ENCODE results near the gene CUTC.
A peak's percentile ranks its signal among the peaks of the same experiment; 100 is the strongest.
"Not testable (repeated sequence)": the region's sequence is repeated elsewhere in the genome, so short reads cannot be mapped to it uniquely, and the experiment has no call there.

The CUTC gene, protein sequence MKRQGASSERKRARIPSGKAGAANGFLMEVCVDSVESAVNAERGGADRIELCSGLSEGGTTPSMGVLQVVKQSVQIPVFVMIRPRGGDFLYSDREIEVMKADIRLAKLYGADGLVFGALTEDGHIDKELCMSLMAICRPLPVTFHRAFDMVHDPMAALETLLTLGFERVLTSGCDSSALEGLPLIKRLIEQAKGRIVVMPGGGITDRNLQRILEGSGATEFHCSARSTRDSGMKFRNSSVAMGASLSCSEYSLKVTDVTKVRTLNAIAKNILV
- total RNA-seq: 10.3 to 26.5 (median 21.5) reads per million in 4 donors

DNA sequence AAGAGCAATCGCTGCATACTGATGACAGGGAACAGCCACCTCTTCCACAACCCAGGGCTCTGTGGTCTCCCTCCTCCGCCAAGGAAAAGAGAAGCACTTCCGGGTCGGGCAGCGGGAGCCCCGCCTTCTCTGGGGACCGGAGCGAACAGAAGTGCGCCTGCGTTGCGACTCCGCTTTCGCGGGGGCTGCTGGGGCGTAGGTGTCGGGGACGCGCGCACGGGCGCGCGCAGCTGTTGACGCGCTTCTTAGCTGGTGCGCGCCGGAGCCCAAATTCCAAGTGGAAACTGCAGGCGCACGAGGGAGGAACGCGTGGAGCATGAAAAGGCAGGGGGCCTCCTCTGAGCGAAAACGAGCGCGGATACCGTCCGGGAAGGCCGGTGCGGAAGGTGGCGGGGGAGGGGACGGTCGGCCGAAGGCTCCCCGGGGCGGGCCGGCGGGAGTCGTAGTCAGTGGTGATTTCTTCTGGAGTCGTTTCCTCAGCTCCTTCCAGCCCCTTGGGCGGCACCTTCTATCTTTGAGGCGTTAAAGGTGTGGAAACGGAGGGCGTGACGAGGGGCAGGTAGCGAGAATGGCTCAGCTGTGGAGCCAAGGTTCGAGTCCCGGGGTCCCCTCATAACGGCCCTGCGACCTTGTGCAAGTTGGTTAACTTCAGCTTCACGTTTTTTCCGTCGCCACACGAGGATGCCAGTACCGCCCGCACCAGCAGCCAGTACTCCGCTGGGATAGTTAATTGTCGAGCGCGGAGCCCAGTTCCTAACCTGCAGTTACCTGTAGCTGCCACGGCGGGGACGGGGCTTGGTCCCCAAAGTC, at the start of gene CUTC, which contains the start of gene COX15:
TSS of gene CUTC (plus strand) at position 202 of the 810 bp plus-strand sequence. CDS start at position 317, 115 bp downstream.
TSS of gene COX15 (minus strand) at position 95 of the 810 bp plus-strand sequence. CDS start at position 17, 78 bp downstream.
- peak; percentile 87 to 96 (median 93) for DNase-seq

DNA sequence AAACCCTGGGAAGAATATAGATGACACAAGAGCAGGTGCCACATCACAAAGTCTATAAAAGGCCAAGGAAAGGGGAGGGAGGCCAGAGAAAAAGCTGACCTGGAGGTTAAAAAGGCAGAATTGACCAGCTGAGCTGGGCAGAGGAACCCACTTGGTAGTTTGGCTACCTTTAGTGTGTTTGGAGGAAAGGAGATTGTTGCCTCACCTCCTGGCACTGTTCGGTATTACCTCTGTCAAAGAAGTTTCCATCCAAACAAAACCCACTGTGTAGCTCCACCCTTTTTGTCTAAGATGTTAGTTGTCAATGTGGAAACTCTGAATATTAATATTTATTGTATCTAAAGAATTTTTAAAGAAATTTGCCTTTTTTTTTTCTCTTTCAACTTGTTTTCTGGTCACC, 49.3 kb upstream of the CUTC start:
- DNase-seq: no peak

DNA sequence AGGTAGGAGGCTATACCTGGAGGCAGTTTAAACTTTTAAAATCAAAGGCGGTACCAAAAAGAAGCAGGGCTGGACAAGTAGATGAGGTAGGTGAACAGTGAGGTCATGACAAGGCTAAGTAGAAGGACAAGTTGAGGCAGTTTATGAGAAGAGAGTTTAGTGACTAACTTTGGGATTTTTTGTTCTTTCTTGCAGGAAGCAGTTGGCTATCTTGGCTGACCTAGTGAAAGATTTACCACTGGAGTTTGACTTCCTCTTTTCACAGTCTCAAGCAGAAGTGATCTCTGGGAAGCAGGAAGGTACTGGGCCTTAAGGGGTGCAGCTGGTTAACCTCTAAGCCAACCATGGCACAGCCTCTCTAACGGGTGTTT, 46.5 kb upstream of the CUTC start:
- no peak for DNase-seq

DNA sequence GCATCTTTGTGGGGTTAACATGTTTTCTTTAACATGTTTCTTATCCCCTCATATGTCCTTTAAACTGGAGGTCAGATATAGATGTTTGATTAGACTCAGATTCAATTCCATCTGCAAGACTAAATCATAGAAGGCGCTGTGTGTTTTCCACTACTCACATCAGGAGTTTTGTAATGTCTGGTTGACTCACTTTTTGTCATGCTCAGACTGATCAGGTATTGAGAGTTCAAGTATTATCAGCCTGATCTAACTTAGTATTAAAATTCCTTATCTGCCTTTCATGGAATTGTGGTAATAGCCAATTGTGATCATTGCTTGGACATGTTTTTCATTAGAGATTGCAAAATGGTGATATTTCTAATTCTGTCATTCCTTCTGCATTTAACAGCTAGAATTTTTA, 42.6 kb upstream of the CUTC start:
- DNase-seq: no peak

DNA sequence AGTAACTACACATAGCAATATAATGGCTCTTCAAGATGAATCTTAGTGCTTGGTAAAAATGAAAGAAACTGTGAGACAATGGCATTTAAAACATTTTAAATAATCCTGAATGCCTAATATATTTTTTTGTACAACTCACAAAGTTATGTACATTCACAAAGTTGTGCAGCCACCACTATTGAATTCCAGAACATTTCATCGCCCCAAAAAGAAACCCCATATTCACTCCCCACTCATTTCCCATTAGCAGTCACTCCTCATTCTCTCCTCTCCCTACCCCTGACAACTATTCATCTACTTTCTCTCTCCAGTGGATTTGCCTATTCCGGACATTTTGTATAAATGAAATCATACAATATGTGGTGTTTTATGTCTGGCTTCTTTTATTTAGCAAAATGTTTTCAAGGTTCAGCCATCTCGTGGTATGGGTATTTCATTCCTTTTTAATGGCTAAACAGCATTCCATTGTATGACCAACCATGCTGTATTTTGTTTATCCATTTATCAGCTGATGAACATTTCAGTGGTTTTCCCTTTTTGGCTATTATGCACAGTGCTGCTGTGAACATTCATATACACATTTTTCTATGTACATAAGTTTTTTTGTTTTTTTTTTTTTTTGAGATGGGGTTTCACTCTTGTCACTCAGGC, 38.0 kb upstream of the CUTC start:
- DNase-seq: no peak

DNA sequence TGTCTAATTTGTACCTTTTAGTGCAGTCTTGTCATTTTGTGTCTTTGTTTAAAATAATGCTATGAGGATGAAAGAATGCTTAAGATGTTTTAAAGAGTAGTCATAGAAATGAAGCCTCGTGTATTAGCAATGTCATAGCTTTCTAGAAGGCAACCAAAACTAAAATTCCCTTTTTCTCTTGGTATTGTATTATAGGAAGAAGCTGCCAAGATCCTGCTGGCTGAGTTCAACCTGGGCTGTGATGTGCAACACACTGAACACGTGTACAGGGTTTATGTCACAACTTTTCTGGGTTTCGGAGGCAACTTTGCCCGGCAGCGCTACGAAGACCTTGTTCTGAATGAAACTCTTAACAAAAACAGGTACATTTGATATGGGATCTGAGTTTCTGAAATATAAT, 36.3 kb upstream of the CUTC start:
- DNase-seq: no peak

DNA sequence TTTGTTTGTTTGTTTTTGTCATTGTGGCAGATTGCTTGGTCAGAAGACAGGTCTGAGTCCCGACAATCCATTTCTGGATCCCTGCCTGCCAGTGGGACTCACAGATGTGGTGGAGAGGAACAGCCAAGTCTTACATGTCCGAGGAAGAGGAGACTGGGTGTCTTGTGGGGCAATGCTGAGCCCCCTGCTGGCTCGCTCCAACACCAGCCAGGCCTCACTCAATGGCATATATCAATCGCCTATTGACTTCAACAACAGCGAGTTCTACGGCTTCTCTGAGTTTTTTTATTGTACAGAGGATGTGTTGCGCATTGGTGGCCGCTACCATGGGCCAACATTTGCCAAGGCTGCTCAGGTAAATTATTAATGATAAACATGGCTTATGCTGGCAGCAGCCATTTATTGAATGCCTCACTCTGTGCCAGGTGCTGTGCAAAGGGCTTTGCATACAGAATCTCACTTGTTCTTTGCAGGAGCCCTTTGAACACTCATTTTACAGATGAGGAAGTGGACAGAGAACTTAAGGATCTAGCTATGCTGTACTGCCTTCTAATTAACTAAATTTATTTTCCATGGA, 33.4 kb upstream of the CUTC start:
- no peak for DNase-seq

DNA sequence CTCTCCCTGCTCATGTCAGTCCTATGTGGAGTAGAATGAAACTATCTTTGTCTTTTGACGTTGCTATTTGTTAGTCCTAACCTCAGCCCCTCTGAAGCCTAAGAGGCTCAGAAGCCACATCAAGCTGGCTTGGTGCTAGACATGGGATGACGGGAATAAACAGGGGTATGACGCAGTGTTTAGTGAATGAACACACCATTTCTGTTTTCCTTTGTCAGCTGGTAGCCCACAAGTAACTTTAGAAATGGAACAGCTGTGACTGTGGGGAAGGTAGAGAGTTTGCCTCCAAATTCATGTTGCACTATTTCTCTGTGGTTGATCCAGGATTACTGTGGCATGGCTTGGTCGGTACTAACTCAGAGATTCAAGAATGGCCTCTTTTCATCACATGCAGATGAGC, 31.4 kb upstream of the CUTC start:
- no peak for DNase-seq

DNA sequence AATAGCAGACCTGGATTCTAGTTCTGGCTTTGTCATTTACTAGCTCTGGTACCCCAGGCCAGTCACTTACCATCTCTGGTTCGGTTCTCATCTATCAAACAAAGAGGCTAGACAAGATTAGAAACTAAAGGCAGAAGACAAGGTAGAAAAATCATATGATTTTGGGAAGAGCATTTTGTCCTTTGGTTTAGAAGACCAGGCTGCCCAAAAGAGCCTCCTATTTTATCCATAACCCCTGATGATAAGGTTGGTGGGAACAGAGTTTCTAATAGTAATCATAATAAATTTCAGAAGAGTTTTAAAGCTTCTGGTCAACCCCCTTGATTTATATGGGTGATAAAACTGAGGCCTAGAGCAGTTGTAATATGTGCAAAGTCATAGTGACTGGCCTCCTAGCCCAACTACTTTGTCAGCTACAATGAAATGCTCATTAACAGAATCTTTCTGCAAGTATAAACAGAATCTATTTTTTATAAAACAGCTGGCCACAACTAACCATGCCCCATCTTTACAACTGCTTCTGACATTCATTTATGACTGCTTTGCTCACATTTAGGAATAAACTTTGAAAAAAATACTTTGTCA, 23.5 kb upstream of the CUTC start:
- DNase-seq: no peak

DNA sequence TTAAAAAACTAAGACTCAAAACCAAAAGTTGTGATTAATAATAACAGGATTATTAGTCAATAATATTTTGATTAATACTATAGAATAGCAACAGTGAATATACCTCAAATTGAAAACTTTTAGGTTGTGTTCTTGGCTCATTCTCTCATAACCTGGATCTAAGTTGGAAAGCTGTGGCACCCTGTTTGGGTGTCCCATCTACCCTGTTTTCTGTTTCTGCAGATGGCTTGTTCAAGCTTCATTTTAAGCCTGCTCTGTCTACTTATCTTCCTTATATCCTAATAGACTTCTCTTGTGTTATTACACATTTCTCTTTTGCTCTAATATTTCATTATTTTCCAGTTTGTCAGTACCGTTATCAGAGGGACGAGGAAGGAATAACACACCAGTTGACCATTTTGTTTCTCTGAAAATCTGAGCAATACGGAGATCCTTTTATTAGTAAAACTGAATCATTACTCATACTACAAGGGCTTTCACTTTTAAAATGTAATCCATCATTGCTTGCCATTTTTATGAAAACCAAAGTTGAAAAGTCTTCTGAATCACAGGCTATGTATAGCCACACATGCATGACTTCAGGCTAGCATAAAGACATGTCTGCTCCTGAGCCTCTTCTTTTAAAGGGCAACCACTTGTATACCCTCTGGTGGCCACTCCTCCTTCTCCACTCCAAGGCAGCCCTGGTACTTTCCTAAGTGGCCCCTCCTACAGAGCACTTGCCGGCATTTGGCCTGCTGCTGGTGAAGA, 22.4 kb upstream of the CUTC start:
- no peak for DNase-seq

DNA sequence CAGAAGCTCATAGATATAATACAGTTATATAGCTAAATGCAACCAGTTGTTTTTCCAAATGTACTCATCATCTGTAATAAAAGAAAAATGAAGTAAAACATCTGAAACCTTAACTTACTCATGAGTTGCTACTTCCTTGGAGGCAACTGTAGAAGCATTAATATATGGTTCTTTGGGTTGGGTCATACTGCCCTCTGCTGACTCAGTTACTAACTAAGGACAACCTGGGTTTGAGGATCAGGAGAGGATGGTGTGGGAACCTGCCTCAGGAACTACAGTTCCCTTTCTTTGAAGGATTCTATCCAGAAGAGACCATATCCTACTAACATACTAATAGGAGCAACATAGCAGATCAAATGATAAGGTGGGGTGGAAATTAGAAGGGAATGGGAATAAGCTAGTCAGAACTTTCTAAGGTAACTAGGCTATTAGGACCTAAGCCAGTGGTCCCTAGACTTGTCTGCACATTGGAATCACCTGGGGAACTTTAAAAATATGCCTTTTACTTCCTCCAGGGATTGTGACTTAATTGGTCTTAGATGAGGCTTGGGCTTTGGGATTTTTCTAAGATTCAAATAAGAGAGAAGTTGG, 20.8 kb upstream of the CUTC start:
- peak in 2 of 5 donors; percentile 21 to 46 for DNase-seq

DNA sequence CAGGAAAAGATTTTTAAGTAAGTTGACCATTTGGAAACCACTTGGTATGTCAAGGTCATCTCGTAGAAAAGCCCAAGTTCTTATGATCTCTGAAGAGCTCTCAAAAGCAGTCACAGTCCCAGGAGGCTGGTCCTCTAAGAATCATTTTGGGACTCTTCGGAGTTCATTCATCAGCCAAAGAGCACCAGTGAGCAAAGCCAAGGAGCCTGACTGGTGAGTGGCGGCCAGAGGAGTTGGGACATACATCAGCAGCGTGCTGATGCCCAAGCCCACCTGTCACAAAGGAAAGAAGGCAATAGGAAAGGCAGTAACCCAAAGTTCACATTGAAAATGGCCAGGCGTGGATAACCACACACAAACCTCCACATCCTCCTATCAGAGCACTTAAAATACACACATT, 17.6 kb upstream of the CUTC start:
- no peak for DNase-seq

DNA sequence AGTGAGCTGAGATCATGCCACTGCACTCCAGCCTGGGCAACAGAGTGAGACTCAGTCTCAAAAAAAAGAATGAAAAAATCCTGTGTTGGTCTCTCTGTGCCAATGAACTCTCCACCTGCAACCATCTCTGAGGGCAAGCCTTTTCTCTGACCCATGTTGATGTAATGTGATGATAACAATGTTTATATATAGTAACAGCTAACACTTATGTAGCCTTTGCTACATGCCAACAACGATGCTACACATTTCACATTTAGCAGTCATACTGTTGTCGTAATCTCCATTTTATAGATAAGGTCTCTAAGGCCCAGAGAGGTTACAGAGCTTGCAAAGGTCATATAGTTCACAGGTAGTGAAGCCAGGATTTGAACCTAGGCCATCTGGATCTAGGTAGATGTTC, 11.6 kb upstream of the CUTC start:
- DNase-seq: no peak

DNA sequence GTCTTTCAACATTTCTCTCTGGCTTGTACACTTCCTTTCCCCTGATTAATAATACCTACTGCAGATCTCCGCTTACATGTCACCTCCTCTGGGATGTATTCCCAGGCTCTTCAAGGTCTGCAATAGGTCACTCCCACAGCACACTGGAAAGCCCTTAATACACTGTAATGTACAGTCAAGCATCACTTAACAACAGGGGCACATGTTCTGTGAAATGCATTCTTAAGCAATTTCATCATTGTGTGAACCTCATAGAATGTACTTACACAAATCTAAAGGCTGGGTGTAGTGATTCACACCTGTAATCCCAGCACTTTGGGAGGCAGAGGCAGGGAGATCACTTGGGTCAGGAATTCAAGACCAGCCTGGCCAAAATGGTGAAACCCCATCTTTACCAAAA, 2.0 kb upstream of the CUTC start:
- DNase-seq: no peak

DNA sequence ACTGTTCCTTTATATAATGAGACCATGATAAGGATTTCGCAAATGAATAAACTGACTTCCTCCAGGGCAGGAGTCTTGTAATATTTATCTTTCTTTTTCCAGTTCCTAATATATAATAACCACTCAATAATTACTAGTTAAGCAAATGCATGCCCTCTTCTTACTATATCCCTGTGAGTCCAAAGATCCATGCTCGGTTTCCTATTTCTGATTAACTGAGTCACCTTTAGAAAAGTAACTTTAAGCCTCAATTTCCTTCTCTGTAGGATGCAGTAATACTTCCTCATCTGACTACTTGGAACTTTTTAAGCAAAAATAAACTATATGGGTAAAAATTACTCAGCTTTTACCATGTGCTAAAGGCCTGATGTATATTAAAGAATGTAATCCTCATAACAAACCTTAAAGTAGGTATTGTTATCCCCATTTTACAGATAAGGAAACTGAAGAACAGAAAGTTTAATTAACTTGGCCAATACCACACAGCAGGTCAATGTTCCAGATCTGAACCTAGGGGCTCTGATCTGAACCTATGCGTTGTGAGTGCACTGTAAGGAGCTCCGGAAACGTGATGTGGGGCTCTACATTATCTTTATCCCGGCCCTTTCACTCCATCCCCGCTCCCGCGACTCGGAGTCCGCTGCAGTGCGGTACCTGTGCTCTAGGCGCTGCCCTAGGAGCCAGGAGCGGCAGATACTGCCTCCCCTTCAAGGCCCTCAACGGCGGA, 565 bp upstream of the CUTC start:
- no peak for DNase-seq

DNA sequence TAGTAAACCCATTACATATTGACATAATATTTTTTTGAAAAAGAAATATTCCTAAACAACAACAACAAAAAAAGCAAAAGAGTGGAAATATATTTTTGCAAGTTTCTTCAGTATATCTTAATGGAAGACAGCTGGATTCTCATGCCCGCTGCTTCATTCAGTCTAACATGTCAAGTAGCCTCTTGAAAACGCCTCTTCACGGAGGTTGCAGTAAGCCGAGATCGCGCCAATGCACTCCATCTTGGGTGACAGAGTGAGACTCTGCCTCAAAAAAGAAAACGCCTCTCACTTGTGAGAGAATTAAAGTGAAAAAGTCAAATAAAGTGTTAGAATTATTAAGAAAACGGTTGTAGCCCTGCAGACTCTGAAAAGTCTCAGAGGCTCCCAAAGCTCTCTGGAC, 1.3 kb downstream of the CUTC start:
- DNase-seq: no peak

DNA sequence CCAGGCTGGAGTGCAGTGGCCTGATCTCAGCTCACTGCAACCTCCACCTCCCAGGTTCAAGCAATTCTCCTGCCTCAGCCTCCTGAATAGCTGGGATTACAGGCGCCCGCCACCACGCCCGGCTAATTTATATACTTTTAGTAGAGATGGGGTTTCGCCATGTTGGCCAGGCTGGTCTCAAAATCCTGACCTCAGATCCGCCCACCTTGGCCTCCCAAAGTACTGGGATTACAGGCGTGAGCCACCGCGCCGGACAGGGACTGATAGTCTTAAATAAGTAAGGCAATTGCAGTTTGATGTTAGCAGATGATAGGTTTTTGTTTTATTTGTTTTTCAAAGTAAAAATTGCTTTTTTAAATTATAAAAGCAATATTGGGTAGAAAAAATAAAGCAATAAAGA, 2.1 kb downstream of the CUTC start:
- not testable (repeated sequence) for DNase-seq

DNA sequence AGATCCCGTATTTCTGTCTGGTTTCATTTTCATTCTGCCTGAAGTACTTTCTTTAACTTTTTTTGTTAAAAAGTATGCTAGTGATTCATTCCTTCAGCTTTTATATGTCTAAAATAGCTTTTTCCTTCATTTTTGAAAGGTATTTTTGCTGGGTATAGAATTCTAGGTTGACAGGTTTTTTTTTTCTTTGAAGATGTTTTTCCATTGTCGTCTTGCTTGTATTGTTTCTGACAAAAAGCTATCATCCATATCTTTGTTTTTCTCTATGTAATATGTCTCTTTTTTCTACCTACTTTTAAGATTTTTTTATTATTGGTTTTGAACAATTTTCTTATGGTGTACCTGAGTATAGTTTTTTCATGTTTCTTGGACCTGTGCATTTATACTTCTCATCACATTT, 8.2 kb downstream of the CUTC start:
- no peak for DNase-seq

DNA sequence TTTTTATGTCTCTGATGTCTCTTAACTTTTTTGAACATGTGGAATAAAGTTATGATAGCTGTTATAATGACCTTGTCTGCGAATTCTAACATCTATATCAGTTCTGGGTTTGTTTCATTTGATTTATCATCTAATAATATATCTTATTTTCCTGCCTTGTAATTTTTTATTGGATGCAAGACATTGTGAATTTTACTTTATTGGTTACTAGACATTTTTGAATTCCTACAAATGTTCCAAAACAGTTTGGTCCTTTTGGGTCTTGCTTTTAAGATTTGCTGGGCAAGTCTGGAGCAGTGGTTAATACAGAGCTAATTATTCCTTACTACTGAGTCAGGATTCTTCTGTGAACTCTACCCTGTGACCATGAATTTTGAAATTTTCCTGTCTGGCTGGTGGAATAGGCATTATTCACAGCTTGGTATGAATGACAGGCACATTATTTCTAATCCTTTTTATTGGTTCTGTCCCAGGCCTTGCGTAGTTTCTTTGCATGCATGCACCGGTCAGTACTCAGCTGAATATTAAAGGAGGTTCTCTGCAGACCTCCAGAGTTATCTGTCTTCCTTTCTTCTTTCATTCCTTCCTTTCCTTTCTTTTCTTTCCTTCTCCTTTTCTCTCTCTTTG, 9.0 kb downstream of the CUTC start:
- no peak for DNase-seq

DNA sequence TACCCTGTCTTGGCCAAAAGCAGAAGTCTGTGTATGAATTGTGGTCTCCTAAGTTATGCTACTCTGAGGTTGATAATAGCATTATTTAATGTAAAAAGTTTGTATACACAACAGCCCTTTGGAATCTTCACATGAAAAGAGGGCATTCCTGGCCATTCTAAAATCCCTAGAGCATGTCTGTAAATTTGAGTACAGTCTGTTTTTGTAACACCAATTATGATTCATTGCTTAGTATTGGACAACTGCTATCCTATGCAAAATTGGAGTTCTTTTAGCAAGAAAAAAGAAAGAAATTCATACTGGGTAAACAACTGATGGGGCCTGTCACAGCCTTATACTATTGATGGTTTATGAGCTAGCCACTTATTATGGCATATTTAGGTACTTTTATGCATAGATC, 10.2 kb downstream of the CUTC start:
- no peak for DNase-seq

DNA sequence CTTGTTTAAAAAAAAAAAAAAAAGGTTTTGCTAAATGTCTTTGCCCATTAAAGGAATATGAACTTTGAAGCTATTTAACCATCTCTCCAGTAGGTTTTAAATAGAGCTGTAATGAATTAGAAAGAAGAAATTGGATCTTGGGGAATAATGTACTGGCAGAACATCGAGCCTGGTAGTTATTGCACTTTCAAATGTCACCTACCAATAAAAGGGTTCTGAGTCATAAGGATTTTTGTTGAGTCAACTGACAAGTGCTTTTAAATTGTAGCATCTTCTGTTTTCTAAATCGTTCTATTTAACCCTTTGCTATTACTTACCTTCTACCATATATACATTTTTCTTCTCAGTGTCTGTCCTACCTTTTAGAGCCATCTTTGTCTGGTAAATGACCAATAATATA, 10.7 kb downstream of the CUTC start:
- DNase-seq: no peak
